ENCODE measurements around the gene WSCD2.

GRCh38 chr12:108117902-108118301, 11.2 kb upstream of the WSCD2 start:
- no peak for TF ChIP-seq POLR2AphosphoS5 (IDR thresholded peaks at IDR 0.05; ENCODE audit: borderline replicate concordance, low read depth, low read length)
- no peak for TF ChIP-seq EZH2 (IDR thresholded peaks at IDR 0.05)
